GM18870 (cell line): ENCODE data around the gene GPR61.

Experiments used
- ATAC-seq: cut with Tn5 transposase; IDR thresholded peaks from one replicate; pipeline ENCODE4 v1.9.1; 2021; ENCODE audit warnings: moderate library complexity; ENCODE audit not compliant: unreplicated experiment

GPR61 gene

GRCh38 chr1:109535481-109535880 lies 4.2 kb upstream of the GPR61 start:
- ATAC-seq: no peak

GRCh38 chr1:109535971-109536491 lies 3.6 kb upstream of the GPR61 start:
- ATAC-seq: no peak

GRCh38 chr1:109537450-109538178 lies 2.1 kb upstream of the GPR61 start:
- ATAC-seq: no peak

GRCh38 chr1:109538827-109539555 lies 681 bp upstream of the GPR61 start:
- ATAC-seq: no peak

- ATAC-seq: no peak
These were observed 1.4 kb downstream of the GPR61 start for GRCh38 chr1:109541102-109541501.

- no peak for ATAC-seq
These were observed 3.0 kb downstream of the GPR61 start for GRCh38 chr1:109542657-109543056.

GRCh38 chr1:109543283-109543987 lies 3.8 kb downstream of the GPR61 start:
- no peak for ATAC-seq

GRCh38 chr1:109543988-109544735 lies 4.5 kb downstream of the GPR61 start:
- ATAC-seq: no peak

GRCh38 chr1:109546311-109547109 lies 6.8 kb downstream of the GPR61 start:
- ATAC-seq: peak; percentile 53

- peak; percentile 2 for ATAC-seq
These were observed 8.0 kb downstream of the GPR61 start for GRCh38 chr1:109547463-109548320.

- ATAC-seq: peak; percentile 66
These were observed 8.9 kb downstream of the GPR61 start, which contains the start of gene GNAI3 for GRCh38 chr1:109548321-109549267. Gene GNAI3, plus strand, starts transcription at chr1:109548615. Its CDS starts 106 bp downstream, at chr1:109548721.

- ATAC-seq: no peak
These were observed 16.9 kb downstream of the GPR61 start for GRCh38 chr1:109556563-109556962.

- no peak for ATAC-seq
These were observed 17.8 kb downstream of the GPR61 start for GRCh38 chr1:109557520-109557919.

- ATAC-seq: no peak
These were observed 20.3 kb downstream of the GPR61 start for GRCh38 chr1:109559995-109560394.

GRCh38 chr1:109564194-109564878 lies 24.7 kb downstream of the GPR61 start:
- no peak for ATAC-seq

GRCh38 chr1:109565241-109565640 lies 25.6 kb downstream of the GPR61 start:
- ATAC-seq: no peak

GRCh38 chr1:109566982-109567381 lies 27.3 kb downstream of the GPR61 start:
- no peak for ATAC-seq
